CD4-positive, alpha-beta T cell treated with Interferon gamma for 1 hour (primary cell): Measurements from ENCODE around the gene INPP5A.
"Not testable (repeated sequence)": the region's sequence is repeated elsewhere in the genome, so short reads cannot be mapped to it uniquely, and the experiment has no call there.

Experiments
- DNase-seq: peaks from one replicate; pipeline ENCODE4 v3.0.0-alpha.2; 2020

Gene INPP5A

GRCh38 chr10:132777441-132777840 lies 239.9 kb downstream of the INPP5A start:
- DNase-seq = no peak

GRCh38 chr10:132779549-132780294 lies 242.1 kb downstream of the INPP5A start:
- no peak for DNase-seq

- DNase-seq = no peak
These were observed 242.8 kb downstream of the INPP5A start for GRCh38 chr10:132780356-132780755.

DNA sequence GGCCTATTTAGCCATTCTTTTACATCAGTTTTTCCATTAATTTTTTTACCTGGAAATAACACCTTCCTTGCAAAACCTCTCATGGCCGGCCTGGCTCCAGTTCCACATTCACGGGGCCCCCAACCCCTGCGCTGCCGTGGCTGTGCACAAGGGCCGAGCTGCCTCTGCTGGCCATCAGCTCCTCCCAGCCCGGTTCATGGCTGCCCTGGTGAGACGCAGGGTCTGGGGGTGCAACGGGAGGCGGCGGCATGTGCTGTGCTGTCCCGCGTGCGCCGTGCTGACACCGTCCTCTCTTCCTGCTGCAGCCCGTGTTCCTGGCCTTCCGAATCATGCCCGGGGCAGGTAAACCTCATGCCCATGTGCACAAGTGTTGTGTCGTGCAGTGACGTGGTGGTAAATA lies 244.0 kb downstream of the INPP5A start:
- DNase-seq = no peak

- no peak for DNase-seq
These were observed 245.8 kb downstream of the INPP5A start for GRCh38 chr10:132783165-132783939.

DNA sequence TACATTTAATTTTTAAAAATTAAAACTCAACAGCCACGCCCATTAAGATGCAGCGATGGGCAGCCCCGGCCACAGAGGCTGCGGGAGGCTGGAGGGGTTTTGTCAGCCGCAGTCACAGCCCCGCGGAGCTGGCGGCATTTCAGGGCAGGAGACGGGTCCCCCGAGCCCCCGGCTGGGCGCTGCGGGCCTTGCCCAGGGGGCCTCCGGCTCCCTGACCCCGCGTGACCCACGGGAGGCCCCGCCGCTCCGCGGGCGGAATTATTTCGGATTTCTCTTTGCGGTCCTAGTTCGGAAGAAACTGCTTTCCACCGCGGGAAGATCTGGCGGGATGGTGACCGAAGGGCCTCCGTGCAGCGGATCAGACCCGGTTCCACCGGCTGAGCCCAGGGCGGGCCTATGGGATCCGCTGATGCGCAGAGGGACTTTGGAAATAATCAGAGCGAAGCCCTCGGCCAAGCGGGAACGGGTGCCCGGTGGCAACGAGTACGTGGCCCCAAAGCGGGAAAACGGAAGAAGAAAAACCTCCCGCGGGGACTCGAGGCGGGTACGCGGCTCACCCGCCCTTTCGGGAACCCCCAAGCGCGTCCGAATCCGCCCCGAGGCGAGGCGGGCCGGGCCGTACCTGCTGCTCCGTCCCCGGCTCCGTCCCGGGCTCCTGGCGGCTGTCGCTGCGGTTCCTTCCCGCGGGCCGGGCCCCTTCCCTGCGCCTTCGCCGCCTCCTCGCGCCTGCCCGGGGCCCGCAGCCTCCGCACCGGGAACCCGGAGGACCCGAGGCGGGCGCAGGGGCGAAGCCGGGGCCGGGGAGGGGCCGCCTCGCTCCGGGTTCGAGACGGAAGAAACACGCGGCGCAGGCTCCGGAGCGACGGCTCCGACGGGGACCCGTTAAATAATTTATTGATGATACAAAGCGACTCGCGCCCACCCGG lies 246.6 kb downstream of the INPP5A start:
- DNase-seq = no peak

DNA sequence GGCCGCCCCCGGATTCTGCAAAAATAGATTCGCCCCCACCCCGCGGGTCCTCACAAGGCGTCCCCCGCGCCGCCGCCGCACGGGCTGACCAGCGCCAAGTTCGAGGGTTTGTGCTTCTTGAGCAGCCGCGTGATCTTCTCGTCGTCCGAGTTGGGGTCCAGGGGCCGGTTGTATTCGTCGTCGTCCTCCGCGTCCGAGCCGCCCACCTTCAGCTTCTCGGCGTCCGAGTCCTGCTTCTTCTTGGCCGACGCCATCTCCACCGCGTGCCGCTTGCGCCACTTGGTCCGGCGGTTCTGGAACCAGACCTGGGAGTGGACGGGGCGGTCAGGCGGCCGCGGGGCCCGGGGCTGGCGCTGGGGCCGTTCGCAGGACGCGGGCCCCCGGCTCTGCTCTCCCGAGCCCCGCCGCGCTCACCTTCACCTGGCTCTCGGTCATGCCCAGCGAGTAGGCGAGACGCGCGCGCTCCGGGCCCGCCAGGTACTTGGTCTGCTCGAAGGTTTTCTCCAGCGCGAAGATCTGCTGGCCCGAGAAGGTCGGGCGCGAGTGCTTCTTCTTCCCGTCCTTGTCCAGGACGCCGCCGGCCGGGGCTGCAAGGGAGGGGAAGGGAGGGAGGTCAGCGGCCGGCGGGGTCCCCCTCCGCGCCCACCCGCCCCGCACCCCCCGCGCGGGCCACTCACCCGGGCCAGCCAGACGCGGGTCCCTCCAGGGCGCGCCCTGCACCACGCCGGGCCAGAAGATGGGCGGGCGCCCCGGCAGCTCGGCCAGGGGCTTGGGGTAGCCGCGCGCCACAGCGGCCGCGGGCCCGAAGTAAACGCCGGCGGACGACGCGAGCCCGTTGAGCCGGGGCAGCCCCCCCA lies 247.5 kb downstream of the INPP5A start:
- no peak for DNase-seq

DNA sequence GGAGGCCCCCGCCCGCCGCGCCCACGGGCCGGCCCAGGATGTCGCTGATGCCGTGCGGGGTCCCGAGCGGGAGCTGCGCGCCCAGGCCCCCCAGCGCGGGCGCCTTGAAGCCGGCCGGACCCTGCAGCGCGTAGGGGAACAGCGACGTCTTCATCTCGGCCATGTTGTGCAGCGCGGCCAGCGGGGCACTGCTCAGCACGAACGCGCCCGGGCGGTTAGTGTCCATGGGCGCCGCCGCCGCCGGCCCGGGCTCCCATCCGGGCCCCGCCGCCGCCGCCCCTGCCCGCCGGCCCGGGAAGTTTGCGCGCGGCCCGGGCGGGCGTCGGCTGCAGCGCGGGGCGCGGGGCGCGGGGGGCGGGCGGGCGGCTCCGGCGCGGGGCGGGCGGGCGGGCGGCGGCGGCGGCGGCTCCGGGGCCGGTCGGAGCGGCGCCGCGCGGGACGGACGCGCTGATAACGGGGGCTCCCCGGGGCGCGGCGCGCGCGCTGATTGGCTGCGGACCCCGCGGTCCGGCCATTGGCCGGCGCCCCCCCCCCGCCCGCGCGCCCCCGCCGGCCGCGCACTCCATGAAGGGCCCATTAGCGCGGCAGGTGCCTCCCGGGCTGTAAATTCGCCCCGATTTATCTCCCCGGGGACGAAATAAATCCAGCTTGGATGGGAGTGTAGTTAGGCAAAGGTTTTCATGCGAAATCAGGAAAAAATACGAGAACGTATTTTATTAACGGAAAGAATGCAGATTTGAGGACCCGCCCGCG lies 248.3 kb downstream of the INPP5A start, which contains the start of gene NKX6-2:
NKX6-2 (minus strand) TSS at position 425 of the 753 bp plus-strand sequence; CDS start at position 226, 199 bp downstream.
- no peak for DNase-seq

GRCh38 chr10:132786476-132786883 lies 248.9 kb downstream of the INPP5A start:
- no peak for DNase-seq

DNA sequence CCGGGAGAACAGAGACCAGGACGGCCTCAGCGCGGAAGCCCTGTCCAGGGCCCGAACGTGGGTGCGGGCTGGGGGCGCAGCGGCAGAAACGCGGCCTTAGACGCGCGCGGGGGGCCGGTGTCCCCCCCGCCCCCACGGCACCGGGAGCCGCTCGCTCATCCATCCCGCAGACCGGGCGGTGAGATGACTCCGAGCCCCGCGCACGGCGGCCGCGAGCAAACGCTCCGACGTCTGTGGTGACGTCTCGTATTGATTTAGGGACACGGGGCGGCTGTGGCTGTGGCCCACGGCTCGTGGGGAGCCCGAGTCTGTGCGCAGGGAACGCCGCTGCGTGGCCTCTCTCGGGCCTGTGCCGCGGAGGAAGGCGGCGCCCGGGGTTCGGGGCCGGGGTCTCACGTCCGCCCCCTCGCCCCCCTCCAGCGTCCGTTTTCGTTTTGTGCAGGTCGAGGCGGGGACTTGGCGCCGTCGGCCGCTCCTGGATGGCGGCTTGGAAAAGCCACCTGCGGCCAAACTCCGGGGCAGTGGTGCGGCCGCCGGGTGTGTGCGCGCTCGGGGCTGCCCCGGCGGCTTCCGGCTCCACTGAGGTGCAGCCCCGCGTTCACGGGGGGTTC lies 249.4 kb downstream of the INPP5A start:
- DNase-seq = no peak

DNA sequence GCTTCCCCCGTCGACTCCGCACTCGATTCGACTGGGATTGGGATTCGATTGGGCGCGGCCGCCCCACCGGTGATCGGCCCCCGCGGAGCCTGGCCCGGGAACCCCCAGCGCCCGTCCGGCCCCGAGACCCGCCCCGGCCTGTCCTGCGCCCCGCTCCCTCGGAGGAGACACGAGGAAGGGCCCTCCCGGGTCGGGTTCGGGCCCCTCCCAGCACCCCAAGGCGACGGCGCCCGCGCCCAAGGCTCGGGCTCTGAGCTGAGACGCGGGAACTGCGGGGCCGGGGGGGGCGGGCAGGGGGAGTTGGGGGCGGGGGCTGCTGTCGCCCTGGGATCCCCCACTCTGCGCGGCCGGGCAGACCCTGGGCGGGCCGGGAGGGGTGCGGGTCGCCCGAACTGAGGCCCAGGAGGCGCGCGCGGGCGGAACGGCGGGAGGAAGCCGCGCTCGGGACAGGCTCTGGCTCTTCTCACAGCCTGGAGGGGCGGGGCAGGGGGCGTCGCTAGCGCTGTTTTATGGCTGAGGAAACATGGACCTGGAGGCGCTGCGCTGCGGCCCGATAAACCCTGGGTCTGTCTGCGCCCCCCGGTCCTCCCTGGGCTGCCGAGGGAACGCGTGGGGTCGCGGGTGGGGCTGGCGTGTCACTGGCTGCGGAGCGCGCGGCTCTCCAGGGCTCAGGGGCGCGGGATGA lies 250.1 kb downstream of the INPP5A start:
- no peak for DNase-seq

DNA sequence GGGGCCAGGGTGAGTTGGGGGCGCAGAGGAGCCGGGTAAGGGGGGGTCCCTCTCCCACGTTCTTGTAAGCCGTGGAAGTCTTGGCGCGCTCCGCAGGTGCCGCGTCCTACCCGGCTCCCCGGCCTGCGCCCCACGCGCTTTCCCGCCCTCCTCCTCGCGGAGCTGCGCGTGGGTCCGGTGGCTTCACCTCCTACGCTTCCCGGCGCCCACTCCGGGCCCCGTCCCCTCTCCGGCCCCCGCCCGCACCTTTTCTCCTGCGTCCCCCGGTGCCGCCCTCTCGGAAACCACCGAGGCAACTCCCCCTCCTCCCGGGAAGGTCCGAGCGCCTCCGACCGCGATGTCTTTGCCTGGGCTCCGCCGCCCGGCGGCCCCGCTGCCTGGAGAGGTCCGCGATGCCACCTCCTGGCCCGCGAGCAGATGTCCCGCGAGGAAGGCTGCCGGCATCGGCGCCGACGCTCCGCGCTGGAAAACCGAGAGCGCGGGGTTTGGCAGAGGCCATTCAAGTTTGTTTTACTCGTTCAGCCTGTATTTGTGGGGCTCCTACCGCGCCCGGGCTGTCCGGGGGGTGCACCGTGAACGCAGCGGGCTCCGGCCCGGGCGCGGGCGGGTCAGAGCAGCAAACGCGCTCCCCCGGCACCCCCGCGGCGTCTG lies 250.7 kb downstream of the INPP5A start:
- DNase-seq = no peak

- no peak for DNase-seq
These were observed 251.2 kb downstream of the INPP5A start for GRCh38 chr10:132788831-132789219.

DNA sequence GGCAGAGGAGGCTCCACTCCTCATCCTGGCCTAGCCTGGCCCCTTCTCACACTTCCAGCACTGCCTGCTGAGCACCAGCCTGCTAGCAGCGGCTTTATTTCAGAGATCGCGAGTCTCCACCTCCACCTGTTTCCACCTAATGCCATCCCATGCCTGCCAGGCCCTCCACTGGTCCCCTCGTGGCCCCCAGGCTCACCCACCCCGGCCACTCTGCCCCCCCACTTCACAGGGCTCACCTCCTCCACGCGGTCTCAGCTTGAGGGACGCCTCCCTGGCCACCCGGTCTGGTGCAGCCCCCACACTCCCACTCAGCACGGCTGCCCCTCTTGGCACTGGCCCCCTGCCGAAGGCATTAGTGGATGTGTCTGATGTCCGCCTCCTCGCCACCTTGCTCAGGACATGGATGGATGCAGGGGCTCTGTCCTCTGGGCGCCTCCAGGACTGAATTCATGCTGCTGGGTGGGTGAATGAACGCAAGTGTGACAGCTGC lies 252.1 kb downstream of the INPP5A start:
- no peak for DNase-seq

- DNase-seq = no peak
These were observed 252.9 kb downstream of the INPP5A start for GRCh38 chr10:132790470-132790869.

GRCh38 chr10:132790934-132791829 lies 253.6 kb downstream of the INPP5A start:
- DNase-seq = no peak

- not testable (repeated sequence) for DNase-seq
These were observed 254.5 kb downstream of the INPP5A start for GRCh38 chr10:132792099-132792498.

DNA sequence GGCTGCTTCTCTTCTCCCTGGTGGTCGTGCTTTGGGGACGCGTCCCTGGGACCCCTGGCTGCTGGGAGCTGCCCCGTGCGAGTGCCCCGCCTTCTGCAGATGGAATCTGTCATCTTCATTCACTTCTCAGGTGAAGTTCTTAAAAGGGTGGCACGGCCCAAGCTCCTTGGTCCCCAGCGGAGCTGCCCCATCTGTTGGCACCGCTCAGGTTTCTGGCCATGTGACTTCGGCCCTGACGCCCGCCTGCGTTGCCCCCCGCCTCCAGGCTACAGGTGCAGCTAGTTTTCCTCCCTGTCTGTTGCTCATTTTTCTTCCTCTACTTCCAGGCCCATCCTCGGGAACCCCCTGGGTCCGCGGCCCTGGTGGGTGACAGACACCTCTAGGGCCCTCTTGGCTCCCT lies 255.2 kb downstream of the INPP5A start:
- DNase-seq = no peak
